ENCODE results near the gene SMIM22. TPM values are rescaled to one million over a fixed set of nuclear protein-coding genes. Genes with fewer than 3 reads are reported as not detected.

Gene SMIM22
- total and polyA plus RNA-seq, 9 donors = 1.5 to 30.9 (median 7.8) TPM; not detected in 5

GRCh38 chr16:4802659-4803287, 7.6 kb downstream of the SMIM22 start:
- peak; percentile 89 to 93 (median 91) for DNase-seq
- 1% methylated on average over 21 to 59 of the region's 59 CpGs for WGBS, 3 donors

GRCh38 chr16:4803401-4803844, 8.3 kb downstream of the SMIM22 start:
- TF ChIP-seq CTCF (IDR thresholded peaks at IDR 0.05) (no peak), POLR2A (IDR thresholded peaks at IDR 0.05) (no peak), EP300 (IDR thresholded peaks at IDR 0.05) (no peak)
- intact Hi-C loops (cut with DNase I) = no loop called here
- Histone ChIP-seq H3K9me3 (no peaks in the 10 kb centered on the region), H3K27ac (peak overlapping the region in 1 of 2 donors; percentile 72), H3K36me3 (no peaks in the 10 kb centered on the region), H3K4me3 (no peak overlapping the region), H3K4me1 (ENCODE audit: insufficient read depth) (peaks cover 7% of the 10 kb centered on the region), H3K27me3 (no peaks in the 10 kb centered on the region)
- DNase-seq = no peak
- WGBS, 3 donors = 26 to 46% (median 45%) methylated on average over 8 of the region's 8 CpGs

More at GRCh38 chr16:4802659-4803287, 7.6 kb downstream of the SMIM22 start:
- H3K27ac ChIP-seq = peak overlapping the region; percentile 62 to 72
- peak overlapping the region; percentile 64 for H3K4me3 ChIP-seq
- no peaks in the 10 kb centered on the region for H3K36me3 ChIP-seq
- peaks cover 7% of the 10 kb centered on the region for H3K4me1 ChIP-seq (ENCODE audit: insufficient read depth)
- intact Hi-C loops (cut with DNase I) = no loop called here
- peak; percentile 14 to 47 (median 41) for TF ChIP-seq CTCF (IDR thresholded peaks at IDR 0.05)
- TF ChIP-seq POLR2A (IDR thresholded peaks at IDR 0.05) = no peak
- no peaks in the 10 kb centered on the region for H3K9me3 ChIP-seq
- no peaks in the 10 kb centered on the region for H3K27me3 ChIP-seq

- Histone ChIP-seq H3K27ac (no peak overlapping the region), H3K9me3 (no peaks in the 10 kb centered on the region), H3K4me1 (ENCODE audit: insufficient read depth) (peaks cover 7% of the 10 kb centered on the region), H3K4me3 (no peak overlapping the region), H3K27me3 (no peaks in the 10 kb centered on the region), H3K36me3 (no peaks in the 10 kb centered on the region)
- no peak for DNase-seq
- 63 to 71% (median 63%) methylated on average over 26 of the region's 26 CpGs for whole genome bisulfite sequencing, 3 donors
- TF ChIP-seq POLR2A (IDR thresholded peaks at IDR 0.05) (no peak), EP300 (IDR thresholded peaks at IDR 0.05) (no peak), CTCF (IDR thresholded peaks at IDR 0.05) (no peak)
- intact Hi-C loops (cut with DNase I) = no loop called here
These were observed 9.0 kb downstream of the SMIM22 start for GRCh38 chr16:4803898-4804762.

- Histone ChIP-seq H3K4me1 (ENCODE audit: insufficient read depth) (peaks cover 7% of the 10 kb centered on the region), H3K27ac (peak overlapping the region in 1 of 2 donors; percentile 23), H3K27me3 (no peaks in the 10 kb centered on the region), H3K36me3 (no peaks in the 10 kb centered on the region), H3K4me3 (no peak overlapping the region), H3K9me3 (no peaks in the 10 kb centered on the region)
- 67 to 70% (median 69%) methylated on average over 11 of the region's 11 CpGs for WGBS, 3 donors
- TF ChIP-seq CTCF (IDR thresholded peaks at IDR 0.05) (no peak), EP300 (IDR thresholded peaks at IDR 0.05) (no peak), POLR2A (IDR thresholded peaks at IDR 0.05) (no peak)
- DNase-seq = no peak
- intact Hi-C loops (cut with DNase I) = no loop called here
These were observed 10.1 kb downstream of the SMIM22 start for GRCh38 chr16:4805231-4805630.
